Measurements from ENCODE around the gene RPS13.
"Not testable (repeated sequence)": the region's sequence is repeated elsewhere in the genome, so short reads cannot be mapped to it uniquely, and the experiment has no call there.

Gene RPS13

DNA sequence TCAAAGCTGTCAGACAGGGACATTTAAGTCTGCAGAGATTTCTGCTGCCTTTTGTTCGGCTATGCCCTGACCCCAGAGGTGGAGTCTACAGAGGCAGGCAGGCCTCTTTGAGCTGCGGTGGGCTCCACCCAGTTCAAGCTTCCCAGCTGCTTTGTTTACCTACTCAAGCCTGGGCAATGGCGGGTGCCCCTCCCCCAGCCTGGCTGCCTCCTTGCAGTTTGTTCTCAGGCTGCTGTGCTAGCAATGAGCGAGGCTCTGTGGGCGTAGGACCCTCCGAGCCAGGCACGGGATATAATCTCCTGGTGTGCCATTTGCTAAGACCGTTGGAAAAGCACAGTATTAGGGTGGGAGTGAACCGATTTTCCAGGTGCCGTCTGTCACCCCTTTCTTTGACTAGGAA, 43.4 kb downstream of the RPS13 start:
- DNase-seq: not testable (repeated sequence)

DNA sequence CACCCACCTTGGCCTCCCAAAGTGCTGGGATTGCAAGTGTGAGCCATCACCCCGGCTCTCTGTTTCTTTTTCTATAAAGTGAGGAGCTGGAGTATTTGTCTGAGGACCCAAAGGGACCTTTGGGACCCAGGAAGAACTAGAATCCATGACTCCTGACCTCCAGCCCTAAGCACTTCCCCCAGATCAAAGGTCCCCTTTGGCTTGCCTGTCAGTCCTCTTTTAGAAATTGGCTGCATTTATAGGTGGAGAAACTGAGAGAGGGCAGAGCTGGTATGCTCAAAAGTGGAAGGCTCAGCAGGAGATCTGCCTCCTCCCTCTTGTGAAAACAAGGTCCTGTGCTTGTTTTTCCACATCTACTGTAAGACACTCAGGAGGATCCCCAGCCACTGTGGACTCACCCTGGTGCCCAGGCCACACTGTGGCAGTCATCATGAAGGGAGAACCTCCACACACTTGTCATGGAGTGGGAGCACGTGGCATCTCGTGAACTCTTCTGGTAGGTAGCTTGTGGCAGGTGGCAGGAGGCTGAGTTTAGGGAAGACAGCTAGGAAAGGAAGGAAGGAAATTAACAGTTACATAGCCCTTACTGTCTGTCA, 50.9 kb downstream of the RPS13 start:
- no peak for DNase-seq

DNA sequence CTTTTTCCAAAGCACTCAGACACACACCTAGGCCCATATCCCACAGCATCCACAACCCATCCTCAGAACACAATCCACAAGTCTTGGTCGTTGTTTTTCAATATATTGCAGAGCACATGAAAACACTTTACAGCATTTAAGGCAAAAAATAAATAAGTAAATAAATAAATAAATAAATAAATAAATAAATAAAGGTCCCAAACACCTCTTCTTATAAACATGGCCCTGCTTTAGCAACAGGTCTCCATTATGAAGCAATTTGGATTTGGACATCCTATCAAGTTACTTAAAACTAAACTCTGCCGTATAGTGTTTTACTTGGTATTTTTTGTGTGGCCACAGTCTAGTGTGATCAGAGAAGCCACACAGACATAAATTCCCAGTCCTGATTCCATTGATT, 52.5 kb downstream of the RPS13 start:
- no peak for DNase-seq

Data from fibroblast of skin of abdomen (primary cell).